Panc1 (cell line): ENCODE data around the gene NDUFS7. TPM values are rescaled to one million over a fixed set of nuclear protein-coding genes. Genes with fewer than 3 reads are reported as not detected.

Experiments used
- ATAC-seq: fragments of 200-7000 bp; cut with Tn5 transposase; 2 replicates; pipeline ENCODE4 v1.9.1; 2020; ENCODE audit warnings: mild to moderate bottlenecking, moderate library complexity
- BruUV-seq: library from RNA; stranded (reverse); fragments of 400-500 nt; replicated peaks from 2 replicates; lab custom pipeline; 2021; lab: Mats Ljungman, UMichigan
- CTCF ChIA-PET: fragments of 300-600 bp; sonication (Branson Sonifier 250); formaldehyde crosslinking; loops from one replicate; lab custom pipeline; 2022; ENCODE audit warnings: antibody characterized with exemption; lab: Charles Lee
- POLR2A ChIA-PET: fragments of 300-600 bp; sonication (Branson Sonifier 250); formaldehyde crosslinking; loops from one replicate; lab custom pipeline; 2022; ENCODE audit warnings: antibody characterized with exemption; lab: Charles Lee
- DNase-seq: peaks from one replicate; pipeline ENCODE4 v3.0.0-alpha.2; 2010; ENCODE audit warnings: low read depth, low spot score
- H3K27ac ChIP-seq: 2 replicates; pipeline ENCODE4 v1.5.1; 2011; ENCODE audit warnings: mild to moderate bottlenecking, low read length, inconsistent platforms
- H3K27me3 ChIP-seq: fragments of 200-500 bp; sonication (Bioruptor generic); 2 replicates; pipeline ENCODE4 v1.6.0; 2014; ENCODE audit warnings: low read length, inconsistent platforms; ENCODE audit not compliant: control insufficient read depth, insufficient read depth
- H3K36me3 ChIP-seq: fragments of 200-500 bp; sonication (Bioruptor generic); 2 replicates; pipeline ENCODE4 v1.5.1; 2014; ENCODE audit warnings: inconsistent platforms, mild to moderate bottlenecking, low read length, moderate library complexity; ENCODE audit not compliant: control insufficient read depth, insufficient read depth
- H3K4me1 ChIP-seq: 2 replicates; pipeline ENCODE4 v1.5.1; 2011; ENCODE audit warnings: inconsistent platforms, mild to moderate bottlenecking, low read length, moderate library complexity; ENCODE audit not compliant: control insufficient read depth, insufficient read depth
- H3K4me3 ChIP-seq, 2 experiments: 2 replicates each; pipeline ENCODE4 v1.5.1; 2011 to 2012; ENCODE audit warnings: low read depth in 2 of 2, low read length in 2 of 2, mild to moderate bottlenecking in 2 of 2, inconsistent platforms in 1 of 2, moderate library complexity in 1 of 2
- H3K9me3 ChIP-seq: fragments of 200-500 bp; sonication (Bioruptor generic); 2 replicates; pipeline ENCODE4 v1.5.1; 2014; ENCODE audit warnings: low read depth, mild to moderate bottlenecking, inconsistent platforms, low read length, moderate library complexity; ENCODE audit not compliant: control insufficient read depth, insufficient read depth
- CTCF ChIP-seq: fragments of 450-650 bp; IDR thresholded peaks from 2 replicates; pipeline ENCODE4 v1.5.1; 2017; ENCODE audit warnings: mild to moderate bottlenecking
- POLR2AphosphoS5 ChIP-seq: IDR thresholded peaks from 2 replicates; pipeline ENCODE4 v1.6.1; 2012; ENCODE audit warnings: mild to moderate bottlenecking, low read depth, low read length, moderate library complexity
- REST ChIP-seq, 2 experiments: IDR thresholded peaks; 2 replicates each; pipeline ENCODE4 v1.6.1; 2011 to 2012; ENCODE audit warnings: low read depth in 2 of 2, control low read depth in 1 of 2, low read length in 1 of 2, mild to moderate bottlenecking in 1 of 2, moderate library complexity in 1 of 2; ENCODE audit not compliant: insufficient read depth in 1 of 2
- SIN3A ChIP-seq: IDR thresholded peaks from 2 replicates; pipeline ENCODE4 v1.6.1; 2012; ENCODE audit warnings: low read depth, mild to moderate bottlenecking, low read length, moderate library complexity, borderline replicate concordance; ENCODE audit not compliant: insufficient read depth
- TCF7L2 ChIP-seq: IDR thresholded peaks from 2 replicates; pipeline ENCODE4 v1.6.1; 2011; ENCODE audit warnings: mild to moderate bottlenecking, low read depth, low read length, inconsistent platforms
- in situ Hi-C: cut with HindIII; loops from 2 replicates; pipeline ENCODE4 v1.10.0; 2016; ENCODE audit warnings: low sequenced_read_pairs, low pct_unique_long_range_greater_than_20kb
- intact Hi-C: fragments of 100-400 bp; cut with micrococcal nuclease; formaldehyde crosslinking; loops from one replicate; pipeline ENCODE4 v1.10.0; 2022; ENCODE audit not compliant: unreplicated experiment
- total RNA-seq: library from RNA; stranded (reverse); gene quantifications from one replicate; pipeline ENCODE4 v1.2.1, GENCODE V29; 2021; ENCODE audit not compliant: unreplicated experiment

The NDUFS7 gene
- total RNA-seq, 1 experiment from 2014 or later: 73.0 TPM

GRCh38 chr19:1440418-1440801 lies 56.7 kb downstream of the NDUFS7 start:
- DNase-seq (no peak), ATAC-seq (no peak)
- peak overlapping the region; percentile 73 to 86 for H3K4me3 ChIP-seq
- H3K9me3 ChIP-seq: no peaks in the 10 kb centered on the region
- CTCF ChIA-PET: no interaction called here
- no peak; the same call in 1 of the 2 replicates for TF ChIP-seq POLR2AphosphoS5
- TF ChIP-seq CTCF: no peak
- no peaks in the 10 kb centered on the region for H3K27me3 ChIP-seq
- no TSS peak for BruUV-seq
- intact Hi-C loops (no loop called here), in situ Hi-C loops (no loop called here)
- H3K27ac ChIP-seq: peak overlapping the region; percentile 89
- H3K36me3 ChIP-seq: peaks cover 6% of the 10 kb centered on the region
- POLR2A ChIA-PET: no interaction called here
- peaks cover 46% of the 10 kb centered on the region for H3K4me1 ChIP-seq

GRCh38 chr19:1441022-1441426 lies 57.3 kb downstream of the NDUFS7 start:
- no TSS peak for BruUV-seq
- H3K27me3 ChIP-seq: no peaks in the 10 kb centered on the region
- peaks cover 46% of the 10 kb centered on the region for H3K4me1 ChIP-seq
- TF ChIP-seq REST (IDR thresholded peaks at IDR 0.05; ENCODE audit: insufficient read depth in 1 of 2, low read depth in 2 of 2, low read length in 1 of 2) (no peak), TCF7L2 (no peak), SIN3A (no peak), POLR2AphosphoS5 (no peak), CTCF (no peak)
- CTCF ChIA-PET: no interaction called here
- no peak for ATAC-seq
- peak overlapping the region in 1 of 2 experiments; percentile 86; a peak in 2 of 4 replicates for H3K4me3 ChIP-seq
- peak overlapping the region; percentile 89 for H3K27ac ChIP-seq
- no peaks in the 10 kb centered on the region for H3K9me3 ChIP-seq
- in situ Hi-C loops: no loop called here
- POLR2A ChIA-PET: no interaction called here
- DNase-seq: no peak
- intact Hi-C loops: no loop called here
- peaks cover 6% of the 10 kb centered on the region for H3K36me3 ChIP-seq
